ENCODE results near the gene NBPF12.
"Not testable (repeated sequence)": the region's sequence is repeated elsewhere in the genome, so short reads cannot be mapped to it uniquely, and the experiment has no call there.

- not testable (repeated sequence) for TF ChIP-seq POLR2A, CTCF (IDR thresholded peaks at IDR 0.05)
These were observed 10.0 kb downstream of the NBPF12 start for GRCh38 chr1:146948127-146948526.

Data from vagina (tissue), 2 donors.